Glomerular visceral epithelial cell (primary cell): Measurements from ENCODE around the gene SPAM1.
"Not testable (repeated sequence)": the region's sequence is repeated elsewhere in the genome, so short reads cannot be mapped to it uniquely, and the experiment has no call there.

Source experiments
- DNase-seq: peaks from one replicate; pipeline ENCODE4 v3.0.0-alpha.2; 2016; ENCODE audit errors: extremely low spot score

SPAM1 gene

GRCh38 chr7:123924941-123925340, at the start of gene SPAM1:
SPAM1 (plus strand) TSS chr7:123925241; CDS start chr7:123953571, 28,330 bp downstream.
- no peak for DNase-seq

- peak; percentile 15 for DNase-seq
These were observed 48.3 kb upstream of the SPAM1 start for GRCh38 chr7:123876557-123877256.

GRCh38 chr7:123879628-123880027, 45.4 kb upstream of the SPAM1 start:
- no peak for DNase-seq

GRCh38 chr7:123881300-123881699, 43.7 kb upstream of the SPAM1 start:
- no peak for DNase-seq

GRCh38 chr7:123883154-123883553, 41.9 kb upstream of the SPAM1 start:
- no peak for DNase-seq

- DNase-seq = no peak
These were observed 36.8 kb upstream of the SPAM1 start for GRCh38 chr7:123888192-123888591.

GRCh38 chr7:123894753-123895152, 30.3 kb upstream of the SPAM1 start:
- not testable (repeated sequence) for DNase-seq

GRCh38 chr7:123901101-123901500, 23.9 kb upstream of the SPAM1 start:
- no peak for DNase-seq

- DNase-seq = no peak
These were observed 19.3 kb upstream of the SPAM1 start for GRCh38 chr7:123905714-123906113.

GRCh38 chr7:123916240-123916724, 8.8 kb upstream of the SPAM1 start:
- peak; percentile 32 for DNase-seq

- no peak for DNase-seq
These were observed 7.2 kb upstream of the SPAM1 start for GRCh38 chr7:123917878-123918277.

- DNase-seq = no peak
These were observed 6.7 kb upstream of the SPAM1 start for GRCh38 chr7:123918309-123918708.

GRCh38 chr7:123923599-123923998, 1.4 kb upstream of the SPAM1 start:
- DNase-seq = no peak

GRCh38 chr7:123929107-123929506, 4.1 kb downstream of the SPAM1 start:
- no peak for DNase-seq

- DNase-seq = no peak
These were observed 4.6 kb downstream of the SPAM1 start for GRCh38 chr7:123929655-123930054.

GRCh38 chr7:123935436-123936381, 10.7 kb downstream of the SPAM1 start:
- no peak for DNase-seq

- DNase-seq = no peak
These were observed 11.3 kb downstream of the SPAM1 start for GRCh38 chr7:123936388-123936787.

- no peak for DNase-seq
These were observed 14.7 kb downstream of the SPAM1 start for GRCh38 chr7:123939784-123940183.

GRCh38 chr7:123941391-123942180, 16.5 kb downstream of the SPAM1 start:
- no peak for DNase-seq

- DNase-seq = no peak
These were observed 19.4 kb downstream of the SPAM1 start for GRCh38 chr7:123944395-123944794.

GRCh38 chr7:123945938-123946337, 20.9 kb downstream of the SPAM1 start:
- DNase-seq = no peak

- DNase-seq = no peak
These were observed 23.1 kb downstream of the SPAM1 start for GRCh38 chr7:123948136-123948535.
